ENCODE data around the gene CLCN6. TPM values are rescaled to one million over a fixed set of nuclear protein-coding genes. Genes with fewer than 3 reads are reported as not detected.

The CLCN6 gene
- total RNA-seq, 4 donors from 2014 or later, result 28.4 to 63.7 (median 30.2) TPM

DNA sequence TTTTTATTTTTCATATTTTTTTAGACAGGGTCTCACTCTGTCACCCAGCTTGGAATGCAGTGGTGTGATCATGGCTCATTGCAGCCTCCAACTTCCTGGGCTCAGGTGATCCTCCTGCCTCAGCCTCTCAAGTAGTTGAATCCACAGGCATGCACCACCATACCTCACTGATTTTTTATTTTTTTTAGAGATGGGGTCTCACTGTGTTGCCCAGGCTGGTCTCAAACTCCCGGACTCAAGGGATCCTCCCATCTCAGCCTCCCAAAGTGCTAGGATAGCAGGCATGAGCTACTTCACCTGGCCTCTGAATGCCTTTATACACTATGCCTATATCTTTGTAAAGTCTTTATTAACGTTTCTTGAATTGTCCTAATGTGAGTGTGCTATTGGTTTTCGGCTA lies 63.1 kb downstream of the CLCN6 start:
- no peak overlapping the region for H3K27ac ChIP-seq
- no peak for DNase-seq
- H3K4me3 ChIP-seq, result no peak overlapping the region
- H3K4me1 ChIP-seq, result no peaks in the 10 kb centered on the region
- no peaks in the 10 kb centered on the region for H3K36me3 ChIP-seq
- TF ChIP-seq, protein P1, sequence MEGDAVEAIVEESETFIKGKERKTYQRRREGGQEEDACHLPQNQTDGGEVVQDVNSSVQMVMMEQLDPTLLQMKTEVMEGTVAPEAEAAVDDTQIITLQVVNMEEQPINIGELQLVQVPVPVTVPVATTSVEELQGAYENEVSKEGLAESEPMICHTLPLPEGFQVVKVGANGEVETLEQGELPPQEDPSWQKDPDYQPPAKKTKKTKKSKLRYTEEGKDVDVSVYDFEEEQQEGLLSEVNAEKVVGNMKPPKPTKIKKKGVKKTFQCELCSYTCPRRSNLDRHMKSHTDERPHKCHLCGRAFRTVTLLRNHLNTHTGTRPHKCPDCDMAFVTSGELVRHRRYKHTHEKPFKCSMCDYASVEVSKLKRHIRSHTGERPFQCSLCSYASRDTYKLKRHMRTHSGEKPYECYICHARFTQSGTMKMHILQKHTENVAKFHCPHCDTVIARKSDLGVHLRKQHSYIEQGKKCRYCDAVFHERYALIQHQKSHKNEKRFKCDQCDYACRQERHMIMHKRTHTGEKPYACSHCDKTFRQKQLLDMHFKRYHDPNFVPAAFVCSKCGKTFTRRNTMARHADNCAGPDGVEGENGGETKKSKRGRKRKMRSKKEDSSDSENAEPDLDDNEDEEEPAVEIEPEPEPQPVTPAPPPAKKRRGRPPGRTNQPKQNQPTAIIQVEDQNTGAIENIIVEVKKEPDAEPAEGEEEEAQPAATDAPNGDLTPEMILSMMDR (IDR thresholded peaks at IDR 0.05), result no peak
- TF ChIP-seq POLR2A (IDR thresholded peaks at IDR 0.05), result no peak
- no peaks in the 10 kb centered on the region for H3K9me3 ChIP-seq
- no peaks in the 10 kb centered on the region for H3K27me3 ChIP-seq

- no peaks in the 10 kb centered on the region for H3K4me1 ChIP-seq
- no peaks in the 10 kb centered on the region for H3K36me3 ChIP-seq
- DNase-seq, result no peak
- TF ChIP-seq, protein P1 (IDR thresholded peaks at IDR 0.05), result no peak
- no peak for TF ChIP-seq POLR2A (IDR thresholded peaks at IDR 0.05)
- H3K27me3 ChIP-seq, result no peaks in the 10 kb centered on the region
- H3K4me3 ChIP-seq, result no peak overlapping the region
- no peaks in the 10 kb centered on the region for H3K9me3 ChIP-seq
- no peak overlapping the region for H3K27ac ChIP-seq
Measured at GRCh38 chr1:11869650-11870207, 63.7 kb downstream of the CLCN6 start.

GRCh38 chr1:11872545-11872944 lies 66.6 kb downstream of the CLCN6 start:
- no peak for DNase-seq
- no peak overlapping the region for H3K4me3 ChIP-seq
- H3K27me3 ChIP-seq, result no peaks in the 10 kb centered on the region
- H3K4me1 ChIP-seq, result no peaks in the 10 kb centered on the region
- H3K27ac ChIP-seq, result no peak overlapping the region
- TF ChIP-seq, protein P1 (IDR thresholded peaks at IDR 0.05), result no peak
- TF ChIP-seq POLR2A (IDR thresholded peaks at IDR 0.05), result no peak
- H3K36me3 ChIP-seq, result no peaks in the 10 kb centered on the region
- no peaks in the 10 kb centered on the region for H3K9me3 ChIP-seq

- Histone ChIP-seq H3K27ac (no peak overlapping the region), H3K36me3 (no peaks in the 10 kb centered on the region), H3K9me3 (no peaks in the 10 kb centered on the region), H3K27me3 (no peaks in the 10 kb centered on the region), H3K4me3 (no peak overlapping the region), H3K4me1 (no peaks in the 10 kb centered on the region)
- no peak for DNase-seq
- TF ChIP-seq, protein P1 (IDR thresholded peaks at IDR 0.05), result no peak
Measured at GRCh38 chr1:11873395-11874257, 67.6 kb downstream of the CLCN6 start.

DNA sequence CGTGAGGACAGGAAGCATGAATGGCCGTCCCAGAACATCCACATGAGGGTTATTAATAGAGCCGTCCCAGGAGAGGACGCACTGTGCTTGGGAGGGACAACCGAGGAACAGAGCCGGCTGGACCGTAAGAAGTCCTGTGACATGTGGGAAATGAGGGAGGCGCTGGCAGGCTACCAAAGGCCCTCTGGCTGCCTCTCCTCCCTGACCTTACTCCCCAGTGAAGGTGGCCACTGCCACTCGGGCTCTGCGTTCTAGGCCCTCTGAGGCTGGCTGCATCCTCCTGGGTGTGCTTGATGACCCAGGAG lies 68.2 kb downstream of the CLCN6 start:
- no peaks in the 10 kb centered on the region for H3K27me3 ChIP-seq
- H3K4me3 ChIP-seq, result no peak overlapping the region
- H3K4me1 ChIP-seq, result no peaks in the 10 kb centered on the region
- TF ChIP-seq, protein P1 (IDR thresholded peaks at IDR 0.05), result no peak
- no peak for TF ChIP-seq POLR2A (IDR thresholded peaks at IDR 0.05)
- H3K36me3 ChIP-seq, result no peaks in the 10 kb centered on the region
- H3K9me3 ChIP-seq, result no peaks in the 10 kb centered on the region
- no peak for DNase-seq
- H3K27ac ChIP-seq, result no peak overlapping the region
